Panc1 (cell line): Measurements from ENCODE around the gene ELK1. TPM values are rescaled to one million over a fixed set of nuclear protein-coding genes. Genes with fewer than 3 reads are reported as not detected.

ENCODE experiments used
- ATAC-seq: fragments of 200-7000 bp; cut with Tn5 transposase; 2 replicates; pipeline ENCODE4 v1.9.1; 2020; ENCODE audit warnings: mild to moderate bottlenecking, moderate library complexity
- Bru-seq: library from RNA; stranded (reverse); fragments of 400-500 nt; gene quantifications from one replicate; lab custom pipeline; 2021; lab: Mats Ljungman, UMichigan
- BruChase-seq, 2 experiments: library from RNA; stranded (reverse); fragments of 400-500 nt; gene quantifications; one replicate each; lab custom pipeline; 2021; lab: Mats Ljungman, UMichigan
- BruUV-seq: library from RNA; stranded (reverse); fragments of 400-500 nt; replicated peaks from 2 replicates; lab custom pipeline; 2021; lab: Mats Ljungman, UMichigan
- CTCF ChIA-PET: fragments of 300-600 bp; sonication (Branson Sonifier 250); formaldehyde crosslinking; loops from one replicate; lab custom pipeline; 2022; ENCODE audit warnings: antibody characterized with exemption; lab: Charles Lee
- POLR2A ChIA-PET: fragments of 300-600 bp; sonication (Branson Sonifier 250); formaldehyde crosslinking; loops from one replicate; lab custom pipeline; 2022; ENCODE audit warnings: antibody characterized with exemption; lab: Charles Lee
- DNase-seq: peaks from one replicate; pipeline ENCODE4 v3.0.0-alpha.2; 2010; ENCODE audit warnings: low read depth, low spot score
- H3K27ac ChIP-seq: 2 replicates; pipeline ENCODE4 v1.5.1; 2011; ENCODE audit warnings: mild to moderate bottlenecking, low read length, inconsistent platforms
- H3K27me3 ChIP-seq: fragments of 200-500 bp; sonication (Bioruptor generic); 2 replicates; pipeline ENCODE4 v1.6.0; 2014; ENCODE audit warnings: low read length, inconsistent platforms; ENCODE audit not compliant: control insufficient read depth, insufficient read depth
- H3K36me3 ChIP-seq: fragments of 200-500 bp; sonication (Bioruptor generic); 2 replicates; pipeline ENCODE4 v1.5.1; 2014; ENCODE audit warnings: inconsistent platforms, mild to moderate bottlenecking, low read length, moderate library complexity; ENCODE audit not compliant: control insufficient read depth, insufficient read depth
- H3K4me1 ChIP-seq: 2 replicates; pipeline ENCODE4 v1.5.1; 2011; ENCODE audit warnings: inconsistent platforms, mild to moderate bottlenecking, low read length, moderate library complexity; ENCODE audit not compliant: control insufficient read depth, insufficient read depth
- H3K4me3 ChIP-seq, 2 experiments: 2 replicates each; pipeline ENCODE4 v1.5.1; 2011 to 2012; ENCODE audit warnings: low read depth in 2 of 2, low read length in 2 of 2, mild to moderate bottlenecking in 2 of 2, inconsistent platforms in 1 of 2, moderate library complexity in 1 of 2
- H3K9me3 ChIP-seq: fragments of 200-500 bp; sonication (Bioruptor generic); 2 replicates; pipeline ENCODE4 v1.5.1; 2014; ENCODE audit warnings: low read depth, mild to moderate bottlenecking, inconsistent platforms, low read length, moderate library complexity; ENCODE audit not compliant: control insufficient read depth, insufficient read depth
- CTCF ChIP-seq: fragments of 450-650 bp; IDR thresholded peaks from 2 replicates; pipeline ENCODE4 v1.5.1; 2017; ENCODE audit warnings: mild to moderate bottlenecking
- POLR2AphosphoS5 ChIP-seq: IDR thresholded peaks from 2 replicates; pipeline ENCODE4 v1.6.1; 2012; ENCODE audit warnings: mild to moderate bottlenecking, low read depth, low read length, moderate library complexity
- REST ChIP-seq, 2 experiments: IDR thresholded peaks; 2 replicates each; pipeline ENCODE4 v1.6.1; 2011 to 2012; ENCODE audit warnings: low read depth in 2 of 2, control low read depth in 1 of 2, low read length in 1 of 2, mild to moderate bottlenecking in 1 of 2, moderate library complexity in 1 of 2; ENCODE audit not compliant: insufficient read depth in 1 of 2
- SIN3A ChIP-seq: IDR thresholded peaks from 2 replicates; pipeline ENCODE4 v1.6.1; 2012; ENCODE audit warnings: low read depth, mild to moderate bottlenecking, low read length, moderate library complexity, borderline replicate concordance; ENCODE audit not compliant: insufficient read depth
- TCF7L2 ChIP-seq: IDR thresholded peaks from 2 replicates; pipeline ENCODE4 v1.6.1; 2011; ENCODE audit warnings: mild to moderate bottlenecking, low read depth, low read length, inconsistent platforms
- in situ Hi-C: cut with HindIII; loops from 2 replicates; pipeline ENCODE4 v1.10.0; 2016; ENCODE audit warnings: low sequenced_read_pairs, low pct_unique_long_range_greater_than_20kb
- intact Hi-C: fragments of 100-400 bp; cut with micrococcal nuclease; formaldehyde crosslinking; loops from one replicate; pipeline ENCODE4 v1.10.0; 2022; ENCODE audit not compliant: unreplicated experiment
- long read RNA-seq: library from polyadenylated mRNA; unstranded; transcript quantifications from one replicate; pipeline ENCODE4 v2.0.0, GENCODE V29; 2021; ENCODE audit not compliant: unreplicated experiment
- polyA plus RNA-seq: library from polyadenylated mRNA; unstranded; fragments of >200 nt; gene quantifications from one replicate; pipeline ENCODE4 v1.2.1, GENCODE V29; 2012; ENCODE audit warnings: missing spikeins; ENCODE audit not compliant: insufficient read length
- total RNA-seq: library from RNA; stranded (reverse); gene quantifications from one replicate; pipeline ENCODE4 v1.2.1, GENCODE V29; 2021; ENCODE audit not compliant: unreplicated experiment

ELK1 gene, protein sequence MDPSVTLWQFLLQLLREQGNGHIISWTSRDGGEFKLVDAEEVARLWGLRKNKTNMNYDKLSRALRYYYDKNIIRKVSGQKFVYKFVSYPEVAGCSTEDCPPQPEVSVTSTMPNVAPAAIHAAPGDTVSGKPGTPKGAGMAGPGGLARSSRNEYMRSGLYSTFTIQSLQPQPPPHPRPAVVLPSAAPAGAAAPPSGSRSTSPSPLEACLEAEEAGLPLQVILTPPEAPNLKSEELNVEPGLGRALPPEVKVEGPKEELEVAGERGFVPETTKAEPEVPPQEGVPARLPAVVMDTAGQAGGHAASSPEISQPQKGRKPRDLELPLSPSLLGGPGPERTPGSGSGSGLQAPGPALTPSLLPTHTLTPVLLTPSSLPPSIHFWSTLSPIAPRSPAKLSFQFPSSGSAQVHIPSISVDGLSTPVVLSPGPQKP
- total RNA-seq (64.6 TPM), Bru-seq, nascent RNA (percentile 79 among the genes with signal in this experiment), BruChase-seq, experiment 1, labeled RNA remaining after a 2-hour chase (percentile 86 among the genes with signal in this experiment), BruChase-seq, experiment 2, labeled RNA remaining after a 6-hour chase (percentile 93 among the genes with signal in this experiment)
- 48.1 TPM for polyA plus RNA-seq
- long read RNA-seq, transcript ELK1-201 (6 exons, 2,695 nt) = major isoform, 14 of 73 reads
- long read RNA-seq, partial matches to known transcripts = 28 of 73 reads
- long read RNA-seq, other reads (novel, unspliced or antisense) = 29 of 73 reads

GRCh38 chrX:47650164-47651042 is at the start of gene ELK1:
ELK1 (minus strand) TSS chrX:47650563; CDS start chrX:47641441, 9,122 bp downstream.
- Histone ChIP-seq H3K27me3 (no peaks in the 10 kb centered on the region), H3K4me3 (peak within 1 kb of the TSS; percentile 72 to 74), H3K36me3 (no peaks in the 10 kb centered on the region; the same call in 1 of the 2 replicates), H3K27ac (peak within 1 kb of the TSS; percentile 85), H3K4me1 (0 out of 2 replicates have a peak, but pooled peaks cover 5% of the 10 kb centered on the region), H3K9me3 (no peaks in the 10 kb centered on the region)
- in situ Hi-C loops (no loop called here), intact Hi-C loops (no loop called here)
- BruUV-seq = no TSS peak
- ChIA-PET CTCF (no interaction called here), POLR2A (interaction anchor here (0.6 kb wide), 1 partner anchor 426 kb away, joined by 5 read pairs; no protein-coding TSS in a partner anchor)
- DNase-seq = peak; percentile 84
- peak; percentile 97 for ATAC-seq
- TF ChIP-seq TCF7L2 = no peak
- TF ChIP-seq SIN3A = 0 out of 2 replicates have a peak, but pooled peaks have one; percentile 41
- TF ChIP-seq REST (IDR thresholded peaks at IDR 0.05; ENCODE audit: insufficient read depth in 1 of 2, low read depth in 2 of 2, low read length in 1 of 2) = no peak
- TF ChIP-seq POLR2AphosphoS5 = peak; percentile 68
- no peak for TF ChIP-seq CTCF

GRCh38 chrX:47697181-47697580 is 46.8 kb upstream of the ELK1 start:
- H3K9me3 ChIP-seq = no peaks in the 10 kb centered on the region
- TF ChIP-seq SIN3A (no peak), POLR2AphosphoS5 (no peak), REST (IDR thresholded peaks at IDR 0.05; ENCODE audit: insufficient read depth in 1 of 2, low read depth in 2 of 2, low read length in 1 of 2) (no peak)
- no peak for DNase-seq
- no peak overlapping the region for H3K27ac ChIP-seq
- in situ Hi-C loops = no loop called here
- H3K27me3 ChIP-seq = no peaks in the 10 kb centered on the region
- H3K36me3 ChIP-seq = no peaks in the 10 kb centered on the region
- BruUV-seq = no TSS peak
- ATAC-seq = no peak
- CTCF ChIA-PET = no interaction called here
- POLR2A ChIA-PET = no interaction called here
- intact Hi-C loops = no loop called here
- no peak overlapping the region for H3K4me3 ChIP-seq
- no peaks in the 10 kb centered on the region for H3K4me1 ChIP-seq
